Measurements from ENCODE around the gene CHPF2.

CHPF2 gene

DNA sequence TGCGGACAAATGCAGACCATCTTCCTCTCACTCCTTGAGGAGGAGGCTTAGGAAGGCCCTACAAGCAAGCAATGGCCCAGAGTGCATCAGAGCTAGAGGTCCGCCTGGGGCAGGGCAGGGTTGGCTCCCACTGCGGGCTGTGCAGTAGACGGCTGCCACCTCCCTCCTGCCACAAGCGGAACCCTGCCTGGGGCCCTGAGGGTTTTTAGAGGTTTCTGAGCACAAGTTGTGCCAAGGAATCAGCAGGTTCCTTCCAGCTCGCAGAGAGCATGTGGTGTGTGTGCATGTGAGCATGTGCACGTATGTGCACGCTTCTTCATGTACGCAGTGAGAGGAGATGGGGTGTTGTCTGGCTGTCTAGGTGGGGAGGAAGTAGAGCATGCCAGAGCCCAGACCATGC, 42.1 kb downstream of the CHPF2 start:
- Mint-ChIP-seq H3K4me3 (peak overlapping the region; percentile 56), H3K27ac (no peak overlapping the region), H3K4me1 (ENCODE audit: low read depth) (peaks cover 48% of the 10 kb centered on the region), H3K9me3 (ENCODE audit: low read depth) (no peaks in the 10 kb centered on the region), H3K36me3 (peaks cover 3% of the 10 kb centered on the region), H3K27me3 (no peaks in the 10 kb centered on the region)

DNA sequence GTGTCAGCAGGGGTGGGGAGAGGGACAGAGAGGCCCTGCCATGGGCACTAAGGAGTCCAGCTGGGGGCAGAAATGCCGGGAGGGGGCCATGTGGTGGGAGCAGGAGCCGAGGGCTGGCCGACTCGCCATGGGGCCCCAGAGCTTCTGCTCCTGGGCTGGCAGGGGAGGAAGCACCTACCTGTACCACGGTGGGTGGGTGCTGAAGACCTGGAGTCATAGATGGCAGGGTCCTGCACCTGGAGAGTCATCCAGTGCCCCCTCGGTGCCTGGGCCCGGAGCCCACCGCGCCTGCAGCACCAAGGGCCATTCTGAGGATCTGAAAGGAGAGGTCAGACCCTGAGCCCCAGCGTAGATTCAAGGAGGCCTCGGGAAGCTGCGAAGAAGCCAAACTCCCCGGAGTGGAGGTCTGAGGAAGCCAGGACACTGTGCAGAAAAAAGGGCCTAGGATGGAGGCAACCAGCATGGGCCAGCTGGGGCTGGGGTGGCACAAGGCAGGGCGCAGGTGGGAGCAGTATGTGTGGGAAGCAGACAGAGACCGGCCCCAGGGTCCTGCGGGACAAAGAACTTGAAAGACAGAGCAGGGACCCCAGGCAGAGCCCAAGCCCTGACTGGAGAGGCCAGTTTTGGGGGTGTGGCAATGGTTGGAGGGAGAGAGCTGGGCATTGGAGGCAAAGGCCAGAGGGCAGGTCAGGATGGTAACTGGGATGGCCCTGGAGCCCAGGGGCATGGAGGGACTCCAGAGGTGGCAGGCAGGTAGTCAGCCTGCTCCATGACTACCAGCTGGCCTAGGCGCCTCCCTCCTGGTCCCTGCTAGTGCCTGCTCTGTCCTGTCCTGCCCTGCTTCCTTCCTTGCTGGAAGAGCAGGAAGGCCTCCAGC, 42.9 kb downstream of the CHPF2 start:
- H3K27ac Mint-ChIP-seq, result no peak overlapping the region

GRCh38 chr7:151275813-151276577, 43.7 kb downstream of the CHPF2 start:
- H3K36me3 Mint-ChIP-seq, result no peaks in the 10 kb centered on the region
- H3K4me1 Mint-ChIP-seq (ENCODE audit: low read depth), result peaks cover 44% of the 10 kb centered on the region
- H3K4me3 Mint-ChIP-seq, result peak overlapping the region; percentile 60
- H3K27me3 Mint-ChIP-seq, result no peaks in the 10 kb centered on the region
- no peaks in the 10 kb centered on the region for H3K9me3 Mint-ChIP-seq (ENCODE audit: low read depth)
- H3K27ac Mint-ChIP-seq, result no peak overlapping the region

More for the DNA sequence above, 42.9 kb downstream of the CHPF2 start:
- no peaks in the 10 kb centered on the region for H3K27me3 Mint-ChIP-seq
- H3K4me1 Mint-ChIP-seq (ENCODE audit: low read depth), result peaks cover 48% of the 10 kb centered on the region
- peak overlapping the region; percentile 60 for H3K4me3 Mint-ChIP-seq
- no peaks in the 10 kb centered on the region for H3K9me3 Mint-ChIP-seq (ENCODE audit: low read depth)
- no peaks in the 10 kb centered on the region for H3K36me3 Mint-ChIP-seq

DNA sequence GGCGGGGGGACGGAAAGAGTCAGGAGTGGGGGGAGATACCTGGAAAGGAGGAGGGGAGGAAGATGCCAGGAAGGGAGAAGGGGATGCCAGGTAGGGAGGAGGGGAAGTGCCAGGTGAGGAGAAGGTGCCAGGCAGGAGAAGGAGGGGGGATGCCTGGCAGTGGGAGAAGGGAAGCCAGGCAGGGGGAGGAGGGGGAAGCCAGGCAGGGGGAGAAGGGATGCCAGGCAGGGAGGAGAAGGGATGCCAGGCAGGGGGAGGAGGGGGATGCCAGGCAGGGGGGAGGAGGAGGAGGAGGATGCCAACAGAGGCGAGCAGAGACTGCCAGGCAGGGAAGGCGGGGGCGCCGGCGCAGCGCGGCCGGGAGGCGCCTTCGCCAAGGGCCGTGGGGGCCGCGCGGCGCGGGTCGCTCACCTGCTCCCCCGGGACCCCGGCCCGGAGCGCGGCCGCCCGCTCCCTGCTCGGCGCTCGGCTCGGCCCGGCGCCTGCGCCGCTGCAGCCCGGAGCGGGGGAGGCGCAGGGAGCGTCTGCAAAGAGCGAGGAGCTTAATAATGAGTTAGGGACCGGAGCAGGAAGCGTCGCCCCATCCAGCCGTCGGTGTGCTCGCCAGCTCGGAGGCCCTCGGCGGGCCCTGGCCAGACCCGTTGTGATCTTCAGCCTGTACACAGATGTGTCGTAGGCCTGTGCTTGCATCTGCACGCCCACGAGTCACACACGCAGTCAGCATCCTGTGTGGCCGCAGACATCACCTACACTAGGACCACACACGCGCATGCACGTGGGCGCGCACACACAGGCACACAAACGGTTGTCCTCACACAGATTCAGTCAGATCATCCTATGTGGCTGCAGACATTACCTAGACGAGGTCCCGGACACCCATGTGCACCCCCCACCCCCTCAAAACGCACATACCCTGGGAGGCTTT, 44.6 kb downstream of the CHPF2 start:
- H3K9me3 Mint-ChIP-seq (ENCODE audit: low read depth), result no peaks in the 10 kb centered on the region
- peak overlapping the region; percentile 86 for H3K27ac Mint-ChIP-seq
- H3K36me3 Mint-ChIP-seq, result no peaks in the 10 kb centered on the region
- H3K4me3 Mint-ChIP-seq, result peak overlapping the region; percentile 80
- H3K27me3 Mint-ChIP-seq, result no peaks in the 10 kb centered on the region
- H3K4me1 Mint-ChIP-seq (ENCODE audit: low read depth), result peaks cover 38% of the 10 kb centered on the region

- Mint-ChIP-seq H3K9me3 (ENCODE audit: low read depth) (no peaks in the 10 kb centered on the region), H3K36me3 (no peaks in the 10 kb centered on the region), H3K4me3 (peak overlapping the region; percentile 80), H3K4me1 (ENCODE audit: low read depth) (peaks cover 31% of the 10 kb centered on the region), H3K27ac (peak overlapping the region; percentile 86), H3K27me3 (no peaks in the 10 kb centered on the region)
Measured at GRCh38 chr7:151277631-151278030, 45.3 kb downstream of the CHPF2 start.

- Mint-ChIP-seq H3K27ac (no peak overlapping the region), H3K9me3 (ENCODE audit: low read depth) (no peaks in the 10 kb centered on the region), H3K27me3 (no peaks in the 10 kb centered on the region), H3K4me3 (no peak overlapping the region), H3K4me1 (ENCODE audit: low read depth) (peaks cover 28% of the 10 kb centered on the region), H3K36me3 (peaks cover 3% of the 10 kb centered on the region)
Measured at GRCh38 chr7:151278949-151279348, 46.7 kb downstream of the CHPF2 start.

DNA sequence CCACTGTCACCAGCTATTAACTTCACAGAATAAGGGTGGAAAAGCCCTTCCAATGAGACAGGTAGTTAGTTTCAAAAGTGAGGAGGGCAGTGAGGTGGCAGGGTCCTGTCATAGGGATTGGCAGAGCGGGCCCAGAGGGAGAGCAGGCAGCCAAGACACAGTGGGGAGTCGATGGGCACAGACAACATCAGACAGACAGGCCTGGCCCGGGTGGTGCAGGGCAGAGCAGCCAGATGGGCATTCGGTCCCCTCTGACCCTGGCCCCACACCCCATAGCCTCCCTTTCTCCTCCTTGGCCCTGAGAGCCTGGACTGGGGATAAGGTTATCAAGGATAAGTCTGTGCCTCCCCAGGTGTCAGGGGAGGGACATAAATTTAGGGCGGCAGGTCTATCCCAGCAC, 47.6 kb downstream of the CHPF2 start:
- Mint-ChIP-seq H3K9me3 (ENCODE audit: low read depth) (no peaks in the 10 kb centered on the region), H3K4me3 (no peak overlapping the region), H3K4me1 (ENCODE audit: low read depth) (peaks cover 21% of the 10 kb centered on the region), H3K27me3 (no peaks in the 10 kb centered on the region), H3K36me3 (peaks cover 3% of the 10 kb centered on the region), H3K27ac (no peak overlapping the region)

DNA sequence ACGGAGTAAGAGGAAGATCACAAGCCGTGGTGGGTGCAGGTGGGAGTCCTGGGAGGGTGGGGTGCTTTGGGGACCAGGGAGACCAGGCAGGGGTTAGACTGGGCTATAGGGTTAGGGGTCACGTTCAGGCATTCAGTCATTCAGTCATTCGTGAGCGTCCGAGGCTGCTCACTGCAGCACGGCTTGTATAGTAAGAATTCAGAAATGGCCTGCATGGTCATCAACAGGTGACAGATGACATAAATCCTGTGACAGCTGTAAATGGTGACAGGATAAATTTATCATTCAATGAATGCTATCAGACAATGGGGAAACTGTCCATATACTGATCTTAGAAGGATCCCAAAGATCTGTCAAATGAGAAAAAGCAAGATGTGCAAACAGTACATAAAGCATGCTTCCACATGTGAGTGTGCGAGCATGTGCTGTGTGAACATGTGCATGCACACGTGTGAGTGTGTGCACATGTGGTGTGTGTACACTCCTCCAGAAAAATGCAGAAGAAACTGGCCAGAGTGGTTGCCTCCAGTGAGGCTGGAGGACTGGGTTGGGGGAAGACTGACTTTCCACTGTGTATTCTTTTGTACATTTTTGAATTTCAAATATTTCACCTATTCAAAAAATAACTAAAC, 48.2 kb downstream of the CHPF2 start:
- H3K27me3 Mint-ChIP-seq, result no peaks in the 10 kb centered on the region

GRCh38 chr7:151281686-151282085, 49.4 kb downstream of the CHPF2 start:
- Mint-ChIP-seq H3K36me3 (peaks cover 3% of the 10 kb centered on the region), H3K4me3 (no peak overlapping the region), H3K9me3 (ENCODE audit: low read depth) (no peaks in the 10 kb centered on the region), H3K27ac (no peak overlapping the region), H3K27me3 (no peaks in the 10 kb centered on the region), H3K4me1 (ENCODE audit: low read depth) (peaks cover 9% of the 10 kb centered on the region)

More for the DNA sequence above, 48.2 kb downstream of the CHPF2 start:
- H3K4me3 Mint-ChIP-seq, result no peak overlapping the region
- H3K36me3 Mint-ChIP-seq, result peaks cover 3% of the 10 kb centered on the region
- no peak overlapping the region for H3K27ac Mint-ChIP-seq
- H3K9me3 Mint-ChIP-seq (ENCODE audit: low read depth), result no peaks in the 10 kb centered on the region
- H3K4me1 Mint-ChIP-seq (ENCODE audit: low read depth), result peaks cover 16% of the 10 kb centered on the region

- H3K4me3 Mint-ChIP-seq, result no peak overlapping the region
- no peak overlapping the region for H3K27ac Mint-ChIP-seq
- no peaks in the 10 kb centered on the region for H3K27me3 Mint-ChIP-seq
- peaks cover 3% of the 10 kb centered on the region for H3K36me3 Mint-ChIP-seq
- peaks cover 8% of the 10 kb centered on the region for H3K4me1 Mint-ChIP-seq (ENCODE audit: low read depth)
- H3K9me3 Mint-ChIP-seq (ENCODE audit: low read depth), result no peaks in the 10 kb centered on the region
Measured at GRCh38 chr7:151282111-151282510, 49.8 kb downstream of the CHPF2 start.

- no peak overlapping the region for H3K4me3 Mint-ChIP-seq
- H3K27ac Mint-ChIP-seq, result no peak overlapping the region
- no peaks in the 10 kb centered on the region for H3K27me3 Mint-ChIP-seq
- peaks cover 3% of the 10 kb centered on the region for H3K4me1 Mint-ChIP-seq (ENCODE audit: low read depth)
- H3K36me3 Mint-ChIP-seq, result peaks cover 3% of the 10 kb centered on the region
- H3K9me3 Mint-ChIP-seq (ENCODE audit: low read depth), result no peaks in the 10 kb centered on the region
Measured at GRCh38 chr7:151283302-151283701, 51.0 kb downstream of the CHPF2 start.

GRCh38 chr7:151286148-151286547, 53.9 kb downstream of the CHPF2 start:
- H3K27ac Mint-ChIP-seq, result no peak overlapping the region
- H3K4me1 Mint-ChIP-seq (ENCODE audit: low read depth), result peaks cover 2% of the 10 kb centered on the region
- H3K4me3 Mint-ChIP-seq, result no peak overlapping the region

More at GRCh38 chr7:151286148-151286547, 53.9 kb downstream of the CHPF2 start:
- H3K27me3 Mint-ChIP-seq, result no peaks in the 10 kb centered on the region
- H3K9me3 Mint-ChIP-seq (ENCODE audit: low read depth), result no peaks in the 10 kb centered on the region
- peaks cover 3% of the 10 kb centered on the region for H3K36me3 Mint-ChIP-seq

Measured in activated naive CD8-positive, alpha-beta T cell (primary cell).